ENCODE data around the gene SFXN5. TPM values are rescaled to one million over a fixed set of nuclear protein-coding genes. Genes with fewer than 3 reads are reported as not detected.
A peak's percentile ranks its signal among the peaks of the same experiment; 100 is the strongest.

Gene SFXN5
- total RNA-seq, 6 experiments from 2014 or later, result 33.1 to 73.4 (median 56.6) TPM

GRCh38 chr2:73107211-73107926, 35.9 kb upstream of the SFXN5 start:
- no peak for TF ChIP-seq CTCF (IDR thresholded peaks at IDR 0.05)
- TF ChIP-seq POLR2A (IDR thresholded peaks at IDR 0.05), result no peak
- Histone ChIP-seq H3K36me3 (no peaks in the 10 kb centered on the region), H3K4me3 (no peak overlapping the region), H3K27me3 (no peaks in the 10 kb centered on the region), H3K9me3 (no peaks in the 10 kb centered on the region), H3K4me1 (peaks cover 0 to 12% (median 0%) of the 10 kb centered on the region in 4 donors), H3K27ac (no peak overlapping the region)
- peak in 1 of 3 donors; percentile 39 for DNase-seq
- WGBS (ENCODE audit: insufficient coverage, low coverage, low lambda C conversion rate, missing lambda C conversion rate), result 70% methylated on average over 4 of the region's 12 CpGs
- no peak for ATAC-seq
- intact Hi-C loops (cut with DNase I), result no loop called here

GRCh38 chr2:73106791-73107190, 35.3 kb upstream of the SFXN5 start:
- ATAC-seq (no peak), DNase-seq (no peak)
- Histone ChIP-seq H3K4me3 (no peak overlapping the region), H3K36me3 (no peaks in the 10 kb centered on the region), H3K27me3 (no peaks in the 10 kb centered on the region), H3K4me1 (peaks cover 0 to 6% (median 0%) of the 10 kb centered on the region in 4 donors), H3K27ac (no peak overlapping the region), H3K9me3 (no peaks in the 10 kb centered on the region)
- TF ChIP-seq CTCF (IDR thresholded peaks at IDR 0.05), result no peak
- TF ChIP-seq POLR2A (IDR thresholded peaks at IDR 0.05), result no peak
- WGBS (ENCODE audit: insufficient coverage, low coverage, low lambda C conversion rate, missing lambda C conversion rate), result no CpG with 5 or more reads among the region's 3 CpGs
- intact Hi-C loops (cut with DNase I), result no loop called here

GRCh38 chr2:73105511-73105971, 34.0 kb upstream of the SFXN5 start:
- DNase-seq (peak in 1 of 3 donors; percentile 32), ATAC-seq (no peak)
- Histone ChIP-seq H3K4me3 (no peak overlapping the region), H3K27me3 (no peaks in the 10 kb centered on the region), H3K27ac (no peak overlapping the region), H3K4me1 (no peaks in the 10 kb centered on the region), H3K9me3 (no peaks in the 10 kb centered on the region), H3K36me3 (no peaks in the 10 kb centered on the region)
- no peak for TF ChIP-seq POLR2A (IDR thresholded peaks at IDR 0.05)
- no peak for TF ChIP-seq CTCF (IDR thresholded peaks at IDR 0.05)
- 84% methylated on average over 2 of the region's 2 CpGs for WGBS (ENCODE audit: insufficient coverage, low coverage, low lambda C conversion rate, missing lambda C conversion rate)
- intact Hi-C loops (cut with DNase I), result no loop called here

GRCh38 chr2:73104933-73105332, 33.4 kb upstream of the SFXN5 start:
- TF ChIP-seq POLR2A (IDR thresholded peaks at IDR 0.05) (no peak), CTCF (IDR thresholded peaks at IDR 0.05) (no peak)
- H3K36me3 ChIP-seq, result no peaks in the 10 kb centered on the region
- H3K27ac ChIP-seq, result no peak overlapping the region
- 83% methylated on average over 2 of the region's 3 CpGs for WGBS (ENCODE audit: insufficient coverage, low coverage, low lambda C conversion rate, missing lambda C conversion rate)
- H3K27me3 ChIP-seq, result no peaks in the 10 kb centered on the region
- intact Hi-C loops (cut with DNase I), result no loop called here
- ATAC-seq (no peak), DNase-seq (peak in 1 of 3 donors; percentile 7)
- no peaks in the 10 kb centered on the region for H3K4me1 ChIP-seq
- H3K4me3 ChIP-seq, result no peak overlapping the region
- no peaks in the 10 kb centered on the region for H3K9me3 ChIP-seq

Data from right lobe of liver (tissue), 6 donors.